NCI-H748 treated with DMSO at 0.1 percent for 48 hours (cell line): Measurements from ENCODE around the gene SOX30.

Source experiments
- DNase-seq: peaks from one replicate; lab custom pipeline; 2025; lab: John Stamatoyannopoulos, UW

SOX30 gene

DNA sequence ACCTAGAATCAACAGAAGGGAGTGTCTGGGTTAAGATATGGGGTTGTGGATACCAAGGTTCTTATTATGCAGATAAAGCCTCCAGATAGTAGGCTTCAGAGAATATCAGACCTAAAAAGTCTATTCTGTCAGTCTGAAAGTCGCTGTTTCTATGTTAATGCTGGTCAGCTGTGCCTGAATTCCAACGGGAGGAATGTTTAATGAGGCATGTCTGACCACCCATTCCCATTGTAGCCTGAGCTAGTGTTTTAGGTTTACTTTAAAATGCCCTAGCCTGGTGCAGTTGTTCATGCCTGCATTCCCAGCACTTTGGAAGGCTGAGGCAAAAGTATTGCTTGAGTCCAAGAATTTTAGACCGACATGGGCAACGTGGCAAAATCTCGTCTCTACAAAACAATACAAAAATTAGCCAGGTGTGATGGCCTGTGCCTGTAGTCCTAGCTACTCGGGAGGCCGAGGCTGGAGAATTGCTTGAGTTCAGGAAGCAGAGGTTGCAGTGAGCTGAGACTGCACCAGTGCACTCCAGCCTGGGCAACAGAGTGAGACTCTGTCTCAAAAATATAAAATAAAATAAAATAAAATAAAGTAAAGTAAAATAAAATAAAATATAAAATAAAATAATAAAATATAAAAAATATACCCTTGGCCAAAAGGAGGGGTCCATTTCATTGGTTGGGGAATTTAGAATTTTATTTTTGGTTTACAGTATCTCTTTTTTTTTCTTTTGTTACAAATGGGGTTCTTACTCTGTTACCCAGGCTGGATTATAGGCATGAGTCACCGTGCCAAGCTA lies 7.8 kb upstream of the SOX30 start:
- DNase-seq: no peak

DNA sequence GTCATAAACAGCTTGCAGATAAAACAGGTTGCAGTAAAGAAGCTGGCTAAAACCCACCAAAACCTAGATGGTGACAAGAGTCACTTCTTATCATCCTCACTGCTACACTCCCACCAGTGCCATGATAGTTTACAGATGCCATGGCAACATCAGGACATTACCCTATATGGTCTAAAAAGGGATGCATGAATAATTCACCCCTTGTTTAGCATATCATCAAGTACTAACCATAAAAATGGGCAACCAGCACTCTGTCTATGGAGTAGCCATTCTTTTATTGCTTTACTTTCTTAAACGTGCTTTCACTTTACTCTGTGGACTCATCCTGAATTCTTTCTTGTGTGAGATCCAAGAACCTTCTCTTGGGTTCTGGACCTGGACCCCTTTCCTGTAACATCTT lies 6.7 kb upstream of the SOX30 start:
- no peak for DNase-seq

DNA sequence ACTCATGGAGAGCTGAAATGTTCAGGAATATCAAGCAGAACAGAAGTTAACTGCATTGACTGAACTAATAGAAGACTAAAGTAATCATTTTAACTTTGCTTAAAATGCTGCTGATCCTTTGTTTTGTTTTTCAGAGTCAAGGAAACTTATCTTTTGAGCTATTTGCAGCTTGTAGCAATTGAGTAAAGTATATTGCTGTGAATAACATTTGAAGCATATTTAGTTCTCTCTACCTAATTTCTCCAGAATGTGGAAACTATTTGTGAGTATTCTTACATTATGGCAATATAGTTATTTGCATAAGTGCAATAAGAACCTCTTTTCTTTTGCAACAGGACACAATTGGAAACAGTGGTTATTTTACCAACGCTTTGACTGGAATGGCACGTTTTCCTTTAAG lies 5.3 kb upstream of the SOX30 start:
- DNase-seq: no peak

DNA sequence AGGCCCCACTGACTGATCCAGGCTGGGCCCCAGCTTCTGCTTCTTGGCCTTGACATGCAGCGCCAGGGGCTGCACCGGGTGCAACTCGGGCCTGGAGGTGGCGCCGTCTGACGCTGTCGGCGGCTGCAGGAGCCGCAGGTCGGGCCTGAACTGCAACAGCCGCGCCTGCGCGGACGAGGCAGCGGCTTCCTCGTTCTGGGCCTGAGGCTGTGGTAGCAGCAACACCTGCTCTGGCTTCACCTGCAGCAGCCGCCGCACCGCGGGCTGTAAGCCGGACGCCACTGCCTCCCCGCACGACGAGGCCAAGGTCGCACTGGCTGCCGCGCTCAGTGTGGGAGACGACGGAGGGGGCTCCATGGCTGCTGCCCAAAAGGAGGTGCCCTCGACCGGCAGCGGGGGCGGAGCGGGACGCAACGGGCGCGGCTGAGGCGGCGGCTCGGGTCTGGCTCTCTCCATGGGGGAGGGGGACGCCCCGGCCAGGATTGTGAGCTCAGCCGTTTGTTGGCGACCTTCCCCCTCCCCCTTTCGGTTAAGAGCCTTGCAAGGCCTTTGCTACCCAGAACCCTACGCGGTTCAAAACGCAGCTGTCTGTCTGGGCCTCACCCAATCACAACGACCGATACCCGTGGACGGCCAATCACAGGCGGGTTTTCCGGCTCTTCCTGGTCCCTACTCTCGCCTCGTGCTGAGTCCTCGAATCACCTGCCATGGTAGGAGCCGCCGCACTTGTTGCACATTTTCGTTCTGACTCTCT lies 438 bp downstream of the SOX30 start:
- DNase-seq: no peak

DNA sequence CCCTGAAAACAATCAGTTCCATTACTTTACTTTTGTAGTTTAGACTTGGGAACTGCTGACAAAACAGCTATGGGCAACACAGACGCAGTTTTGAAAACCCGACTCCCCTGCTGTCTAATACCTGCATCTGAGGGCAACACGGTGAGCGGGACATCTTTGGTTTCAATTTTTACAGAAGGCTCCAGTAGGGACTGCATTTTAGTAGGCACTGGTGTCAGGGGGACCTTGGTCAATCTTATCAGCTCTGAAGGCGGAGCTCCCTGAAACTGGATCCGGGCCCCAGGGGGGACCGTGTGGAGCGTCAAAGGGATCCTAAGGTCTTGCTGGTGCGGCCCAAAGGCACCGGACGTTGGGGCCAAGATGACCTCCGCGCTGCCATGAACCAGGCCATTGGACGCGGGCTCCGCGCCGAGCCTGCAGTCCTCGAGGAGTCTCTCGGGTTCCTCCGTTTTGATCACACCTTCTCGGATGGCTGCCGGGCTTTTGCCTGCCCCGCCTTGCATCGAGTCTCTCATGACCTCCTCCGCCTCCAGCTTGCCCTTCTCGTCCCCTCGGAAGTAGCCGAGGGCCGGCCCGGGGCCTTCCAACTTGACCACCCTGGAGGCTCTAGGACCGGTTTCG lies 1.1 kb downstream of the SOX30 start:
- DNase-seq: no peak

DNA sequence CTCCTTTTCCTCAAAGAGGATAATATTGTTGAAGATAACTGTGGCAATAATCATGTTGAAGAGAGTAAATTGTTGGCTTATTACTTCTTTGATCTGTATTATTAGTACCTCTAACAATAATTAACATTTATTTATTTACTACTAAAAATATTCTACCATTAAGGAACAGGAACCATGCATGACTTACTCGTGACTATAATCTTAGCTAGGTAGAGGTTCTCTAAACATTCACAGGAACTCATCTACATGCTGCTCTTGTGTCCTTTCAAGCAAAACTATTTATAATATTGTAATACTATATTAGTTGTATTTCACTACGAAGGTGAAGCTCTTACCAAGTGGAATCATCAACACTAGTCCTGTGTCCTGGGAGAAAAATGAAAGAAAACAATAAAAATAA lies 3.1 kb downstream of the SOX30 start:
- DNase-seq: no peak

DNA sequence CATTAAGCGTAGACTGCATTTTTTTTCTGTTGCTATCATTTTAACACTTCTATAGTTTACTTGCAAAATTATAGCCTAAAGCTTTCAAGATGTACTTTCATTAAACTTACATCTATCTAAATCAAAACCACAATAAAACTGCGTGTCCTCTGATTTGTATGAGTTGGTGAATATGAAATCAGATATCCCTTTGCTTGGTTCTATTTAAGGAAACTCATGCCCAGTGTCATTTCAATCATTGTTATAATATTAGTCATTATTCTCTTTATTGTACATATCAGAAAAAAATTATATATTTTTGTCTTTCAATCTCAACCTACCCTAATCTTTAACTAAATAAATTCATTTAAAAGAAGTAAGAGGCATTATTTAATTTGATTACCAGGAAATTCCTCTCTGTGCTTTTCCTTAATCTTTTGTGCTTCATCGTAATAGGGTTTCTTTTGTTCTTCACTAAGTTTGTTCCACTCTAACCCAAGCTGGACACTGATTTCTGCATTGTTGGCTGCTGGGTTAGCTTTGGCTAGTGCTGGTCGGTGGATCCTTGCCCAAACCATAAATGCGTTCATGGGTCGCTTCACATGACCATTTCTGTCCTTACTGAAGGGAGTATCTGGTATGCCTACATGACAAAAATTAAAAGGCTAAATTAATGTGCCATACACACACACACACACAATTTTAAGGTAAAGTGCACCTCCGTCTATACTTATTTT lies 3.8 kb downstream of the SOX30 start:
- no peak for DNase-seq

DNA sequence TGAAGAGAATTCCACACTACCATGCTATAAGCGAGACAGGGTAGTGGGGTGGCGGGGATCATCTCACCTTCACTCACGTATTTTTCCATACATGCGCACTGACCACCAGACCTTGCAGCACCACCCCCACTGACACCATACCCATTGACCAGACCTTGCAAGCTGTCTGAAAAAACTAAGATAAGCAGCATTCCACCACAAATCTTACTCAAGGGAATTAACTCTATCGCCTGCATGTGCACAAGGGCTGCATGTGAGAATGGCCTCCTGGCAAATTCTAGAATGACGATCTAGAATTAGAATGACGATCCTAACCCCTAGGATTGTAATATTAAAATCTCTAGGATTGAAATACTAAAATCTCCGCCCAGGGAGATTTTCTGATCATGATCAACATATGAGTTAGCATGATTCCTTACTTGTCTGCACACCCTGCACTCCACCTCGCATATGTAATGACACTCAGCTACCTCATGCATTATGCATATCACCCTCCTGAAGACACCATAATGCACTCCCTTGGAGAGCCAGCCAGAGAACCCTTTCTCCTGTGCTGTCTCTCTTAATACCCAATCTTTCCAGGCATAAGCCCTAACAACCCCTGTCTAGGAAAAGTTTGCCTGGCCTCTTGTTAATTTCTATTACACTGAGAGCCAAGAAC lies 11.7 kb downstream of the SOX30 start:
- no peak for DNase-seq

DNA sequence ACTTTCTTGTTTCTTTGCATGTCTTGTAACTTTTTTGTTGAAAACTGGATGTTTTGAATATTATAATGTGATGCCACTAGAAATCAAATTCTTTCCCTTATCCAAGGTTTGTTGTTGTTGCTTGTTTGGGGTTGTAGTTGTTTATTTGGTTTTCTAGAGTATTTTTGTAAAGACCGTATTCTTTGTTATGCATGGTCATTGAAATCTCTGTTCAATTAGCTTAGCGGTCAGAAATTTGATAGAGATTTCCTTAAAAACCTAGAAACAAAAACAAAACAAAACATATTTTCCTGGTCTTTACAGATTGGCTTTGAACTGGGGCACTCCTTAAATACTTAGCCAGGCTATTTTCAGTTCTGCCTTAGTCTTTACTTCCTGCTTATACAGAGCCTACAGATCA lies 21.9 kb downstream of the SOX30 start:
- DNase-seq: no peak

DNA sequence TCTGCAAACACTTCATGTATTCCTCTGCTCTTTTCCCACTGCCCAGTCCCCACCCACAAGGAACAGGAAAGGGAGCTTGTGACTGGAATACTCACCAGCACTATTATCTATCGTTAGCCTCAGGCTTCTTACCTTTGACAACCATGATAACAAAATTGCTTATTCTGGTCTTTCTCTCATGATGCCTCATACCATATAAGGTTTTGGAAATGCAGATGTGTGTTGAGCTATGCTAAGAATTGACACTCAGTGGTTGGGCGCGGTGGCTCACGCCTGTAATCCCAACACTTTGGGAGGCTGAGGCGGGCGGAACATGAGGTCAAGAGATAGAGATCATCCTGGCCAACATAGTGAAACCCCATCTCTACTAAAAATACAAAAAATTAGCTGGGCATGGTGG lies 25.4 kb downstream of the SOX30 start:
- no peak for DNase-seq

DNA sequence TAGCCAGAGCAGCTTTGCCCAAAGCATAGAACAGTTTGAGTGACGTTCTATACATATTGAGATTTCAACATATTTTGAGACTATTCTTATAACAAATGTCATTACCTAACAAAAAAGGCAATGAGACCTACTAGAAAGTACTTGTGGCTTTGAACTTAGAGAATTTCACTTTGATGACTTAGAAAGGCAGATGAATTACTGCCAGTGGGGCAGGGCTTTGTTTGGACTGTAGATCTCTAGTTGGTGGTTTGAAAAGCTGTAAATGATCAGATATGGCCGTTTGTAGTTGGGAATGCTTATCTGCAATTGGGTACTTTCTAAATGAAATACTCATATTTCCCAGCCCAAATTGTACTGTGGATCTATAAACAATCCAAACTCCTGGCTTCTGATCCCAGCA lies 28.1 kb downstream of the SOX30 start:
- no peak for DNase-seq

DNA sequence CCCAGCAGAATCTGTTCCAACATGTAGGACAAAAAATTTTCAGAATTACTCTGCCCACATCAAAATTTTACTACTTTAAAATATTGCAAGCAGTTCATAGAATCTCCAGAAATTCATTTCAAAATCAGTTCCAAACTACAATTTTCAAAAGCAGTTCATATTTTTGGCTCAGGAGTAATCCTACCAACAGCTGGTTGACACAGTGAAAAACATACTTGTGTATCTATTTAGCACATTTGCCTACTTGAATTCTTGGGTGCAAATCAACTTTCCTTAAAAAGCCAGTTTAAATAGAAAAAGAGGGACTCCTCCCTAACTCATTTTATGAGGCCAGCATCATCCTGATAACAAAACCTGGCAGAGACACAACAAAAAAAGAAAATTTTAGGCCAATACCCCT lies 31.5 kb downstream of the SOX30 start:
- DNase-seq: no peak

DNA sequence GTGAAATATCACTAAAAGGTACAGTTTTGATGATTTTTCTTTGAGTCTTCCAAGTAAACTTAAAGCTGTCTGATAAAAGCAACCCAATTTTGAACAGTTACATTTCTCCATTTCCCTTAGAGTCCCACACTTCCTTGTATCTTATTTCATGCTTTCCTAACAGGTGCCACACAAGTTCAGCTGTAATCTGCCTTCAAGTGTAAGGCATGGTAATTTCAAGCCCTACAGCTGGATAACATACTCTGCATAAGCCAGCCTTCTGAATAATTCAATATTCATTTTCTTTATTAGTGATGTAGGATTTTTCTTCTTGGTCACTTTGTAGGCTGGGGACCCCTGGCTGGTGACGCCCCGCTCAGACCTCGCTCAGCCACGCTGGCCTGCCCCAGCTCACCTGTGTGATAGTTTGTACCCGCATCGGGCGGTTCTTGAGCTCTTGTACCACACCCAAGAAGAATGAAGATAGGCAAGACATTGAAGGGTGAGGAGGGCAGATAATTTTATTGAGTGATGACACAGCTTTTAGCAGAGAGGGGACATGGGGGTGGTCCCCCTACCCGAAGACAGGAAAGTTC lies 34.0 kb downstream of the SOX30 start:
- no peak for DNase-seq

DNA sequence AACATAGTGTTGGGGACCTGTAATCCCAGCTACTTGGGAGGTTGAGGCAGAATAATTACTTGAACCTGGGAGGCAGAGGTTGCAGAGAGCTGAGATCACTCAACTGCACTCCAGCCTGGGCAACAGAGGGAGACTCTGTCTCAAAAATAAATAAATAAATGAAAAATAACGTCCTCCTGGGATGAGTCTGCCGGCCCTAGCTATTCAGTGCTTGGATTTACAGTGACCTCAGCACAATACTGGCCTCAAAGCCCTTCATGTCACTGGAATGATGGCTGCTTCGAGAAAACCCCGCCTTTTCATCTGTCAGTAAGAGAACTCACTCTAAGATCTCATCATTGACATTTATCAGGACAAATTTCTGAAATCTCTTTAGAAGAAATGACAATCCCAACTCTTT lies 35.5 kb downstream of the SOX30 start:
- DNase-seq: no peak

DNA sequence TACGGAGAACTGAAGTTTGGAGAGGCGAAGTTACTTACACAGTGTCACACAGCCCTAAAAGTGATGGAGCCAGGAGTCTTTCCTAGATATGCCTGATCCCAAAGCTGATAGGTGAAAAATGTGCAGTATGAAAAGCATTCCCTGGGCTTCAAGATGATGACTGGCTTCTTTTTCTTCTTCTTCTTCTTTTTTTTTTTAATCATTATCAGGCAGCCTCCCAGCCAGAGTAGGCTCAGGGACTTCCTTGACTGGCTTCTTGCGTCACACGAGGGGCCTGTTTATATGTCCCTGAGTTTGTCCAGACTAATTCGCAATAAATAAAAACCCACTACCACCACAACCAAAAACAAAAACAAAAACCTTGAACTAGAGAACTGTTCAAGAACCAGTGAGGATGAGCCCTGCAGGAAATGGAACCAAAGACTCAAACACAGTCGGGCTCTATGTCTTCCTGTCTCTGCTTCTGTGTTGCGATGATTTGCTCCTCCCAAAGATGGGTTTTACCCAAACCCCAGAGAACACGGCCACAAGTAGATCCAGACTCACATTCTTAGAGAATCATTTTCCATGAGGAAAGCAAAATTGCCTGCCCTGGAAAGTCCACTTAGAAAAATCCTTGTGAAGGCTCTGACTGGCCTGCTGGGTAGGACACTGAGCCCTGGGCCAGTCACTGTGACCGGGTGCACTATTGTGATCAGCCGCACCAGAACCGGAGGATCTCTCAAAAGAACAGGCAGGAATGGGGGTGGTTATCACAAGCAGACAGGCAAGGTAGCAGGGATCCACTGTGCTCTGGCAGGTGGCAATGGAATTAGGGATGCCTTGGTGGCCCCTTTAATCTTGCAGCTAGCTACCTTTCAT lies 38.6 kb downstream of the SOX30 start:
- DNase-seq: no peak

DNA sequence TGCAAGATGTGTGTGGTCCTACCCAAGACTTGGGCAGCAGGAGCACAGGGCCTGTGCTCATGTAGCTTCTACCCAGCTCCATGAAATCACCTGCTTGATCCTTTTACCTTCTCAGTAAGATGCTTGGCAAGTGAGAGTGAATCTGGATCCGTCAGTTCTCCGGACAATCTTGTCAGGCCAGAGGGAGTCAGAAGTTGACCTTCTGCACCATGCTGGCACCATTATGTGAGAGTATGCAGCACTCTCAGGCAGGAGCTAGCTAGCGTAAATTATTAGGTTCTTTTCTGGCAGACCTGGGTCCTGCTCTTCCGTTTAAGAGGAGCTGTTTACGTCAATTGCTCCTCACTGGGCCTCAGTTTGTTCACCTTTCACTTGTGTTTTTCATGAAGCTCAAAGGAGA lies 39.7 kb downstream of the SOX30 start:
- DNase-seq: no peak

DNA sequence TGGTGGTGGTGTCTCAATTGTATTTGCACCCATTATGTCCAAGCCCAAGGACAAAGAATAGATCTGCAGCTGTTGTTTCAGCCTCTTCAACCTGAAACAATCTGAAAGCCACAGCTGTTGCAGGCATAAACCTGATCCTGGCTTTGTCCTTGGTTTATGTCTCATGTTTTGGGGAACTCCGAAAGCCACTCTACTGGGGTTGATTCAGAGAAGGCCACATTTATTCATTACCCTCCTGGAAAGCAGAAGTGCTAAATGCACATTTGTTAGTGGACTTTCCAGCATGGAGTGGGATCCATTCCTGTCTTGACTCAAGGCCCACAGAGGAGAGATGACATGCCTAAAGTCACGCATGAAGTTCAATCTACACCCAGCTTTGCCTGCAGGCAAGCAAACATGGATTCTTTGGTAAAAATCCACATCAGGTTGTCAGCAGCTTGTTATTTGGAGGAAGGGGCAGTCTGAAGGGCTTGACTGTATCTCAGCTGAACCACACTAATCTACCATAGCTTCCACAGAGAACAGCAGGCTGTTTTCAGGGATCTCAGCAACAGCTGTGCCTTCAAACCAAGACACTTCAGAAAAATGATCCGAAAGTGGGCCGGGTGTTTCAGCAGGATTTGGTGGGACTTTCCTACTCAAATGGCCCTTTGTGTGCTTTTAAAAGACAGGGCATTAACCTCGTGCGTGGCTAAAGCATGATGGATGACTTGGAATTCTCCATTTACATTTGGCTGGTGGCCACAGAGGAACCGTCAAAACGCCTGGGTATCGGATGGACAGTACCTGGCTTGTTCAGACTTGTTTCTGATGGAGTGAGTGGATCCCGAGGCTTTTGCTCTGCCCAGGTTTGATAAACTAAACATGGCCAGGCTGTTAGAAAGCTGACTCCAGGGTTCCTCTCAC lies 40.4 kb downstream of the SOX30 start:
- DNase-seq: no peak

DNA sequence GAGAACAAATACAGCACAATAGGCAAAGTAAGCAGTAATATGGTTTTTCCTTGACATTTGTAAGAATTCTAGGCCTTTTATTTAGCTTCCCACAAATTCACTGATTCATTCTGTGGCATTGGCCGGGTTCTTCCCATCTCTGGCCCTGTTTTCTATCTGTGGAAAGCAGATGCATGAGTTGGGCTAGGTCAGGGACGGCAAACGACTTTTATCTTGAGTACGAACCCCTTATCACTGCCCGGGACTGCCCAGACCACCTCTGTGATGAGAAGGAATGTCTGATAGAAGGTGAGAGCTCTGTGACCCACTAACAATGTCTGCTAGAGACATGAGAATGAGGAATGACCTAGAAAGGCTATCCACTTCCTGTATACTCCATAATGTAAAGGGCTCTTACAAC lies 41.2 kb downstream of the SOX30 start:
- DNase-seq: no peak

DNA sequence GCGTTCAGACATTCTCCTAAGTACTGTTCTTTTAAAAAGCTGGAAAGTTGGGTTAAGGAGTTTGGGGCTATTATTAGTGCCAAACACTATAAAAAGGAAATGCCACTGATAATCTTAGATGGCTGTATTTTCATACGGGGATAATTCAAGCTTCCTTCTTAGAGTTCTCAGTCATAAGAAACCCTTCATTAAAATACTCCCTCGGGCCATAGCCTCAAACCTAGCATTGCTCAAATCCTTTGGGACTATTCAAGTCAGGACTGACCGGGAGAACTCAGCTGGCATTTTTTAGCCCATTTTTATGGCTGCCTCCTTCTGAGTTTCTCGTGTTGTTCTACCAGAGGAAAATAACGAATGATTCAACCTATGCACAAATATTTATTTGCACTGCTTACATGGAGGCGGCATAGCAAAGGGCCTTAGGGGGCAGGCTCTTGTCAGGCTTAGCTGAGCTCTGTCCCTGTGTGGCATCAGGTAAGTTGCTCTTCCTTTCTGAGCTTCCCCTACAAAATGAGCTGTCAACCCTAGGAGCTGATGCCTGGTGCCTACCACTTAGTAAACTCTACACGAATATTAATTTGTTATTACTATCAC lies 43.2 kb downstream of the SOX30 start:
- DNase-seq: no peak
